Body of pancreas (tissue), 4 donors: ENCODE measurements around the gene SLC38A10.

Experiments used
- POLR2A ChIP-seq, 3 donors: fragments of 450-650 bp; IDR thresholded peaks; one replicate each; pipeline ENCODE4 v1.6.1; 2016; ENCODE audit warnings: antibody characterized with exemption in 3 of 3, mild to moderate bottlenecking in 2 of 3
- TF ChIP-seq, protein P1 (sequence below), 7 experiments: fragments of 450-650 bp in 4 of 7; fragments of 200-600 bp in 3 of 7; sonication (generic) in 3 of 7; IDR thresholded peaks; one replicate each; pipeline ENCODE4 v1.5.1; 2016 to 2019; ENCODE audit warnings: antibody characterized with exemption in 7 of 7

DNA sequence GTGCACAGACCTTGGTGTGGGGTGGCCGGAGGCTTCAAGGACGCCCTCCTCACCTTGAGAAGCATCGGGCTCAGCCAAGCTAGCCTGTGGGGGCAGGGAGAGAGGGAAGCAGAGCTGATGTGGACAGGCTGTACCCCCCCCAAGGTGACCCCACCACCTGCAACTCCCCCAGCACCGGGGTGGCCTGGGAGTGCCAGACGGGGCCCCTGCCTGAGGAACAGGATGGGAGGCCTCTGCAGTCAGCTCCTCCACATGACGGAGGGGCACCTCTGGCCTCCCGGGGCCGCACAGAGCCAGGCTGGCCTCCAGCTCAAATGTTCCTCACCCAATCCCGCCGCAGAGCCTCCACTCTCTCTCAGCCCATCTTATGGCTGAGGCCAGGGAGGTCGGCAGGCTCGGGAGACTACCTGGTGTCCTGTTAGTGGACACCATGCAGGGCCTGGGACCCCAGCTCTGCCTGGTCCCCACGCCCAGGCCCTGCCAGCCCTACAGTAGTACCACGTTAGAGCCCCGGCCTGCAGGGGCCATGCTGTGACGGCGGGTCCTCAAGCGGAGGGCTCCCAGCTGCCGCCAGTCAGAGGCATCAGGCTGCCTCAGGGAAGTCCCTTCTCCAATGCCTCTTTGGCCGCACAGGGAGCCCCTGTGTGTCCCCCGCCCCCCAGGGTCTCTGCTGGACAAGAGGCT is 19.4 kb upstream of the SLC38A10 start:
- TF ChIP-seq, protein P1, sequence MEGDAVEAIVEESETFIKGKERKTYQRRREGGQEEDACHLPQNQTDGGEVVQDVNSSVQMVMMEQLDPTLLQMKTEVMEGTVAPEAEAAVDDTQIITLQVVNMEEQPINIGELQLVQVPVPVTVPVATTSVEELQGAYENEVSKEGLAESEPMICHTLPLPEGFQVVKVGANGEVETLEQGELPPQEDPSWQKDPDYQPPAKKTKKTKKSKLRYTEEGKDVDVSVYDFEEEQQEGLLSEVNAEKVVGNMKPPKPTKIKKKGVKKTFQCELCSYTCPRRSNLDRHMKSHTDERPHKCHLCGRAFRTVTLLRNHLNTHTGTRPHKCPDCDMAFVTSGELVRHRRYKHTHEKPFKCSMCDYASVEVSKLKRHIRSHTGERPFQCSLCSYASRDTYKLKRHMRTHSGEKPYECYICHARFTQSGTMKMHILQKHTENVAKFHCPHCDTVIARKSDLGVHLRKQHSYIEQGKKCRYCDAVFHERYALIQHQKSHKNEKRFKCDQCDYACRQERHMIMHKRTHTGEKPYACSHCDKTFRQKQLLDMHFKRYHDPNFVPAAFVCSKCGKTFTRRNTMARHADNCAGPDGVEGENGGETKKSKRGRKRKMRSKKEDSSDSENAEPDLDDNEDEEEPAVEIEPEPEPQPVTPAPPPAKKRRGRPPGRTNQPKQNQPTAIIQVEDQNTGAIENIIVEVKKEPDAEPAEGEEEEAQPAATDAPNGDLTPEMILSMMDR (IDR thresholded peaks at IDR 0.05), result no peak
- no peak for TF ChIP-seq POLR2A (IDR thresholded peaks at IDR 0.05)
